NCI-H1436 (cell line): Measurements from ENCODE around the gene DNER.
"Not testable (repeated sequence)": the region's sequence is repeated elsewhere in the genome, so short reads cannot be mapped to it uniquely, and the experiment has no call there.

Experiments used
- DNase-seq: peaks from one replicate; lab custom pipeline; 2025; lab: John Stamatoyannopoulos, UW

DNER gene, protein sequence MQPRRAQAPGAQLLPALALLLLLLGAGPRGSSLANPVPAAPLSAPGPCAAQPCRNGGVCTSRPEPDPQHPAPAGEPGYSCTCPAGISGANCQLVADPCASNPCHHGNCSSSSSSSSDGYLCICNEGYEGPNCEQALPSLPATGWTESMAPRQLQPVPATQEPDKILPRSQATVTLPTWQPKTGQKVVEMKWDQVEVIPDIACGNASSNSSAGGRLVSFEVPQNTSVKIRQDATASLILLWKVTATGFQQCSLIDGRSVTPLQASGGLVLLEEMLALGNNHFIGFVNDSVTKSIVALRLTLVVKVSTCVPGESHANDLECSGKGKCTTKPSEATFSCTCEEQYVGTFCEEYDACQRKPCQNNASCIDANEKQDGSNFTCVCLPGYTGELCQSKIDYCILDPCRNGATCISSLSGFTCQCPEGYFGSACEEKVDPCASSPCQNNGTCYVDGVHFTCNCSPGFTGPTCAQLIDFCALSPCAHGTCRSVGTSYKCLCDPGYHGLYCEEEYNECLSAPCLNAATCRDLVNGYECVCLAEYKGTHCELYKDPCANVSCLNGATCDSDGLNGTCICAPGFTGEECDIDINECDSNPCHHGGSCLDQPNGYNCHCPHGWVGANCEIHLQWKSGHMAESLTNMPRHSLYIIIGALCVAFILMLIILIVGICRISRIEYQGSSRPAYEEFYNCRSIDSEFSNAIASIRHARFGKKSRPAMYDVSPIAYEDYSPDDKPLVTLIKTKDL

DNA sequence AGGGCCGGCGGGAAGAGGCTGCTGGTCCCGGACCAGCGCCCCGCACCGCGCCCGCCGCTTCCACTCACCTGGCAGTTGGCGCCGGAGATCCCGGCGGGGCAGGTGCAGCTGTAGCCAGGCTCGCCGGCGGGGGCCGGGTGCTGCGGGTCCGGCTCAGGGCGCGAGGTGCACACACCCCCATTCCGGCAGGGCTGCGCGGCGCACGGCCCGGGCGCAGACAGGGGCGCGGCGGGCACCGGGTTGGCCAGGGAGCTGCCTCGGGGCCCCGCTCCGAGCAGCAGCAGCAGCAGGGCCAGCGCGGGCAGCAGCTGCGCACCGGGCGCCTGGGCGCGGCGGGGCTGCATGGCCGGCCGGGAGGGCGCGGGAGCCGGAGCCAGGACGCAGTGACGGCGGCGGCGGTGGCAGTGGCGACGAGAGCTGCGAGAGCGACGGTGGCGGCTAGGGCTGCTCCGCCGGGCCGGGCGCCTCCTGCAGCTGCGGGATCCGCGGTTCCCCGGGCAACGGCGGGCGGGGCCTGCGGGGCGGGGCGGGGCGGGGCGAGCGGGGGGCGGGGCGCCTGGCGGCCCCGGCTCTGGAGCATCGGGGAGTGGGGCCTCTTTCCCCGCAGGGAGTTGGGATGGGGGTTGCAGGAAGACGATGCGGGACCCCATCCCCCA lies at the start of gene DNER:
DNER (minus strand) TSS at position 476 of the 656 bp plus-strand sequence; CDS start at position 344, 132 bp downstream.
- DNase-seq, result peak; percentile 60

DNA sequence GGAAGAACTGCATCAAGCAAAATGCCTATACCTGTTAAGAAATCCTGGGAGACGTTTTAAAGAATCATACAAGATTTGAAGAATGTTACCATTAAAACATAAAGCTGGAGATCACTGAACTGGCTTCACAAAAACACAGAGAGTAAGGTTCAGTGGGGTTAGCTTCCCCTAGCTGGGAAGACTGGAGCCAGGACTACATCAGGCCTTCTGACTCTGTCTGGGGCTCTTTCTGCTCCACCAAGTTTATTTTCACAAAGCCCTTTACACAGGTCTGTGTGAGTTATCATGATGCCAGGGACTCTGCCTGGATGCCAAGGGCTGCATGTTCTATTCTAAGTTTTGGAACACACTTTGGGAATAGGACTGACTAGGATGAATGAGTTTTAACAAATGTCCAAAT lies 47.3 kb upstream of the DNER start:
- no peak for DNase-seq

DNA sequence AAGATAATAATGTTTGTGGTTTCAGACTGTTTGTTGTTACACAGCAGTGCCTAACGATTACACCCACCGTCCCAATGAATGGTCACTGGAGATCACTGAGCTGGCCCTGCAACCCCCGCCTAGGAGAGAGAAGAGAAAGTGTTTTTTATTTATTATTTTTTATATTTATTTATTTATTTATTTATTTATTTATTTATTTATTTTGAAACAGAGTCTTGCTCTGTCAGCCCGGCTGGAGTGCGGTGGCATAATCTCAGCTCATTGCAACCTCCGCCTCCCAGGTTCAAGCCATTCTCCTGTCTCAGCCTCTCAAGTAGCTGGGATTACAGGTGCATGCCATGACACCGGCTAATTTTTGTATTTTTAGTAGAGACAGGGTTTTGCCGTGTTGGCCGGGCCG lies 43.1 kb upstream of the DNER start:
- DNase-seq, result not testable (repeated sequence)

DNA sequence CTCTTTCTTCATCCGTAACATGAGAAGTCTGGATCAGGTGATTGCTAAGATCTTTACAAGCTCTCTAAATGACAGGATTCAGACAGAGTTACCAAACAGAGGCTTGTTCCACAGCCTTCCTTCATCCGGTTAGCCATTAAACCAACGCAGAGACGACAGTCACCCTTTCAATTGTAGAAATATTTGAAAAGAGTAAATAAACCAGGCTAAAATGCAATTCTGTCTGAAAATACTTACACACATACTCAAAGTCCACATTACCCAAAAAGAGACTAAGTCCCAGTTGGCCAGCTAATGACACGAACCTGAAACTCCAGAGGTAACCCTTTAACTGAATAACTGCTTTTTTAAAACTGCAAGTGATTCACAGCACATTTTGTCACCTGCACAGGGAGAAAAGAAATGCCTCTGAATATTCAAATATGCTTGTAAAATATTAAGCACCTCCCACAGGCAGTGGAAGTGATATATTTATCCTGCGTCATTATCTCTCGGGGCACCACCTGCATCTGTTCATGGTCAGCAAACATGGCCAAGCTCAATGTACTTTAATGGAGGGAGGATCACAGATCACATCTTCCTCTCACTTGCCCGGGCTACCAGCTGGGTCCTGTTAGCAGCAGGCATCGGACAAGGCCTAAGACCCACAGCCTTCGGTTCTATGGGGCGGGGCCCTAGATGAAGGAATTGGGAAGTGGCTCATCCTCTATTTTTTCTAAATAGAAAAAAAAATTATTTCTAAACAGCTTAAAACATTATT lies 38.8 kb upstream of the DNER start:
- no peak for DNase-seq

DNA sequence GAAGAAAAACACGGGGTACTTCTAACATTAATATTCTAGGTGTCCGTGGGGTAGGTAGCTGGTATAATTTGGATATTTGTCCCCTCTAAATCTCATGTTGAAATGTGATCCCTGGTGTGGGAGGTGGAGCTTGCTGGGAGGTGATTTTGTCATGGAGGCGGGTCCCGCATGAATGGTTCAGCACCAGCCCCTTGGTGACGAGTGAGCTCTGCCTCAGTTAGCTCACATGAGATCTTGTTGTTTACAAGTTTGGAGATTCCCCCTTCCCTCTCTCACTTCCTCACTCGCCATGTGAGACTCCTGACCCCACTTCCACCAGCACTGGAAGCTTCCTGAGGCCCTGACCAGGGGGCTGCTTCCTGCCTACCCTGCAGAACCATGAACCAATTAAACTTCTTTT lies 35.4 kb upstream of the DNER start:
- no peak for DNase-seq

DNA sequence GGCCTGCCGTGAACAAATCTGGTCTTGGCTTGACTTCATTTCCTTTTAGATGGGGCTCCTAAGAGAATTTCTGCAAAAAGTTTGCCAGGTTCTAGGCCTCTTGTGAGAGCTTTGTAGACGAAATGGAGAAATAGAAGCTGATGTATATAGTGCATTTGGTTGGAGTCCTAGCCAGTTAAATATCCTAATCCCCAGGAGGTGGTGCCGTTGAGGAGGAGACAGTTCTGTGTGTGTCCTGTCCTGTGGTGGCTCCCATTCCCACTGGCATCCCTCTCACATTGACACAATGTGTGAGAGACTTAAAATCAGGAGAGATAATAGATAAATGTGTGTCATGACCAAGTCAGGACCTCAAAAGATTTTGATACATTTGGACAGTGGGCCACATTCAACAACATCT lies 34.6 kb upstream of the DNER start:
- DNase-seq, result no peak

DNA sequence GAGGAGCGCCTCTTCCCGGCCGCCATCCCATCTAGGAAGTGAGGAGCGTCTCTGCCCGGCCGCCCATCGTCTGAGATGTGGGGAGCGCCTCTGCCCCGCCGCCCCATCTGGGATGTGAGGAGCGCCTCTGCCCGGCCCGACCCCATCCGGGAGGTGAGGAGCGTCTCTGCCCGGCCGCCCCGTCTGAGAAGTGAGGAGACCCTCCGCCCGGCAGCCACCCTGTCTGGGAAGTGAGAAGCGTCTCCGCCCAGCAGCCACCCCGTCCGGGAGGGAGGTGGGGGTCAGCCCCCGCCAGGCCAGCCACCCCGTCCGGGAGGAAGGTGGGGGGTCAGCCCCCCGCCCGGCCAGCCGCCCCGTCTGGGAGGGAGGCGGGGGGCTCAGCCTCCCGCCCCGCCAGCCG lies 28.3 kb upstream of the DNER start:
- not testable (repeated sequence) for DNase-seq

DNA sequence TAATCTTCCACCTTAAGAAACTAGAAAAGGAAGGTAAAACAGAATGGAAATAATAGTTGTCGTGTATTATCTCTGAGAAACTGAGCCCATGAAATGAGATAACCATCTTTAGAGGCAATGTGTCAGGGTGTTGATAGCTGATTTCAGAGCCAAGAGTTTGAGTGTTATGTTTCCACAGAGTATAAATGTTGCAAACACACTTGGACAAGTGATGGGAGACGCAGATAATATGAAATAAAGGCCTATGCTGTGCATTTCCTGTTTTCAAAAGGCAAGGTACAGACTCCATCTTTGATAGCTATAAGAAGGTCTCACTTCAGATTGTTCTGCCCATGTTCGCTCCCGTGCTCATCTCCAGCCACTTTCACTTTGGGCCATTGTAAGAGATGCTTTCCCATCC lies 25.9 kb upstream of the DNER start:
- DNase-seq, result no peak

DNA sequence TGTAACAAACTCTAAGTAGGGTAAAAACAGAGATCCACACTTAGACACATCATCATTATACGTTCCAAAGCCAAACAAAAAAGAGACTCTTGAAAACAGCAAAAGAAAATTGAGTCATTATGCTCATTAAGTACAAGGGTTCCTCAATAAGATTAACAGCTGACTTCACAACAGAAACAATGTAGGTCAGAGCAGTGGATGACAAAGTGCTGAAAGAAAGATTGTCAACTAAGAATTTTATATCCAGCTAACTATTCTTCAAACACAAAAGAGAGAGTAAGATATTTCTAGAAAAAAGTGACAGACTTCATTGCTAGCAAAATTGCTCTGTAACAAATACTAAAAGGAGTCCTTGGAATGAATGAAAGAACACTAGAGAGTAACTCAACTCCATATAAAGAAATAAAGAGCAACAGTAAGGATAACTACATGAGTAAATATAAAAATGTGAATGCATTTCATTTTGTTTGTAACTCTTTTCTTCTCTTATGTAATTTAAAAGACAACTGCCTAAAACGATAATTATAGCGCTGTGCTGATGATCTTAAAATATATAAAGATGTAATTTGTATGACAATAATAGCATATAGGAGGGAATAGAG lies 23.8 kb upstream of the DNER start:
- no peak for DNase-seq

DNA sequence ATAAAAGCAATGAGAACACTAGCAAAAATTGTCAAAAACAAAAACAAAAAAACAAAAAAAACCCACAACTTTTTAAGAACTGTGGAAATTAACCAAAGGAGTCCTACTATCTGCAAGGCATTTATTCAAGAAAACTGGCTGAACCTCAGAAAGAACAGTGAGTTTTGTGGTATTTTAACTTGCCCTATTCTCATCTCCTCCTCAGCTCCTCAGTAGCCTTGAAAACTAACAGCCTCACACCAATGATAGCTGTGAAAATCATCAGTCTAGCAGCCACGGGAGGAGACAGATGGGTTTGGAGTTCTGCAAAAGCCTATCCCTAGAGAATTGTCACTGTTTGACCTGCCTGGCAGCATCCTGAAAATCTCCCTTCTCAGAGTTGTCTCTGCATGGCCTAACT lies 20.1 kb upstream of the DNER start:
- no peak for DNase-seq

DNA sequence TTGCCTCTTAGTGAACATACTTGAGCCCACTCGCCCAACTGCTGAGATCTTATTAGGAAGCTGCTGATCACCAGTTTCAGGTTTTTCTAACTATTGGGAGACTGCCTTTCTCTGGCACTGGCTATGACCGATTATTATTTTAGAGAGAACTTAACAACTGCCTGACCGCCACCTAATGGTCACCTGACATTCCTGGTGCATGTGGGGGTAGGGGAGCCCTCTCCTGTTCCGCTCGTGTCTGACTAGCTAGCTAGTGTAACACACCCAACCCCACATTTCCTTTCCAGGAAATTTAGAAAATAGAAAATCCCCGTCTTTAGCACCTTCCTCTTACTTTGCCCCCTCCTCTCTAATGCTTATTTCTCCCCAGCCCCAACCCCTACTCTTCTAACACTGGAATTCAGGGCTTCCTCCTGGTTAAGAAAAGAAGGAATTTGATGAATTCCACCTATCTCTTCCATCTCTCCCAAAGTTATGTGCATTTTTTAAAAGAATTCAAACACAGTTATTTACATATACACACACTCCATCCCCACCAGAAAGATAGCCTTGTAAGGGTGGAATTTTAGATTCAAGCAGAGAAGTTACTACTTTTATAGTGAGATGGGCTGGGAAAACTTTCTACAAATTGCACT lies 19.4 kb upstream of the DNER start:
- no peak for DNase-seq

DNA sequence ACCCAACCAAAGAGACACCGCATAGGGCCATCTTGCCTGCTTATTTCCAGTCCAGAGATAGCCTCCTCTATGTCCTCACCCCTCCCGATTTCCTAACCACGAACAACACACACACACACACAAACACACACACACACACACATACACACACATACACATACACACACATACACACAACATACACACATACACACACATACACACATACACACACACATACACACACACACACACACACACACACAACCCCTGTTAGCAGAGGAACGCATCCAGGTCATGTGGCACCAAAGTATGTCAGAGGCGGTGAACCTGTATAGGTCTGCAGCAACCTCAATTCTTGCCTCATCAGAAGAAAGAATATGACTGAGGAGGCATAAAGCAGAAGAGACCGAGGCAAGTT lies 18.5 kb upstream of the DNER start:
- DNase-seq, result no peak

DNA sequence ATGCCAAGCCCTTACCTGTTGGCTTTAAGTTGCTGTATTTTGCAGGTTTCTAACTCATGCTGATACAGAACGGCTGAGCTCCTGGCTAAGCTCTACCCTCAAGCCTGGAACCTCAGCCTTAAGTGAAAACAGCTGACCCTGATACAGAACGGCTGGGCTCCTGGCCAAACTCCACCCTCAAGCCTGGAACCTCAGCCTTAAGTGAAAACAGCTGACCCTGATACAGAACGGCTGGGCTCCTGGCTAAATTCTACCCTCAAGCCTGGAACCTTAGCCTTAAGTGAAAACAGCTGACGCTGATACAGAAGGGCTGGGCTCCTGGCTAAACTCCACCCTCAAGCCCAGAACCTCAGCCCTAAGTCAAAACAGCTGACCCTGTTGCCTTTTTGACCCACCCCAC lies 17.6 kb upstream of the DNER start:
- DNase-seq, result no peak

DNA sequence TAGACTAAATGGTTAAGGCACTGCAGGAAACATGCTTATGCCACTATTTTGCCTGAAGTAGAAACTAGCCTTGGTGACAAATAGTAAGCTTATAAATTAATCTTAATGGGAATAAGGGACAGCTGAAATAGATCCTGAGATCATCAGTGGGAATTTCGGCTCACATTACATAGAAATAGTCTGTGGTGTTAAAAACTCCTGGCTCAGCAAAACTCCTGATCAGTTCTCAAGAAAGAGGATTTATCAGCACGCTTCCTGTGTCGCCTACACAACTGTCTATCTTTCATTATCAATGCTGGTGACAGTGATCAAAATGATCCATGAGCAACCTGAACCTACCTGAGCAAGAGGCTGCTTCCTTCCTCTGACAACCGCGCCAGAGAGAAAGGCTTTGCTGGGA lies 17.0 kb upstream of the DNER start:
- no peak for DNase-seq

DNA sequence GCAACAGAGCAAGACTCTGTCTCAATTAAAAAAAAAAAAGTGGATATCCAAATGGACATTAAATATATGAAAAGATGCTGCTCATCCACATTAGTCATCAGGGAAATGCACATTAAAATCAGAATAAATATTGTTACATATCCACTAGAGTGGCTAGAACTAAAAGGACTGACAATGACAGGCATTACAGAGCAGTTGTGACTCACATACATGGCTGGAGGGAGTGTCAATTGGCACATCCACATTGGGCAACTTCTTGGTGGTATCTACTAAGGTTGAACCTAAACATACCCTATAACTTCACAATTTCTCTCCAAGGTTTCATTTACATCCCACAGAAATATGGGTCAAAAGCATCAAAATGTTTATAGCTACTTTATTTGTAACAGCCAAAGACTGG lies 14.0 kb upstream of the DNER start:
- no peak for DNase-seq

DNA sequence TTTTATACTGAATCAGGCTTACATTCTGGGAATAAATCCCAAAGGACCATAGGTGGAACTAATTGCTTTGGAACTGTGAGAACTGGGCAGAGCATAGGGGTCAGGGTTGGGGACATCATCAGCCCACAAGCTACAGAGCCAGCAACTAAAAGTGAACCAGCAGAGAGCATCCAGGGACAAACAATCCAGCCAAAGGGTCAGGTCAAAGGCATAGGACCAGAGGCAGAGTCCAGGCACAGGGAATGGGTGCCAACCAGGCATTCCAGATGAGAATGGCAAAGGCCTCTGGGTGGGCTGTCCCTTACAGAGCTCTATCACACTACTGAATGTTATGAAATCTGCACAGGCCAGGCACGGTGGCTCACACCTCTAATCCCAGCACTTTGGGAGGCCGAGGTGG lies 12.3 kb upstream of the DNER start:
- DNase-seq, result no peak

DNA sequence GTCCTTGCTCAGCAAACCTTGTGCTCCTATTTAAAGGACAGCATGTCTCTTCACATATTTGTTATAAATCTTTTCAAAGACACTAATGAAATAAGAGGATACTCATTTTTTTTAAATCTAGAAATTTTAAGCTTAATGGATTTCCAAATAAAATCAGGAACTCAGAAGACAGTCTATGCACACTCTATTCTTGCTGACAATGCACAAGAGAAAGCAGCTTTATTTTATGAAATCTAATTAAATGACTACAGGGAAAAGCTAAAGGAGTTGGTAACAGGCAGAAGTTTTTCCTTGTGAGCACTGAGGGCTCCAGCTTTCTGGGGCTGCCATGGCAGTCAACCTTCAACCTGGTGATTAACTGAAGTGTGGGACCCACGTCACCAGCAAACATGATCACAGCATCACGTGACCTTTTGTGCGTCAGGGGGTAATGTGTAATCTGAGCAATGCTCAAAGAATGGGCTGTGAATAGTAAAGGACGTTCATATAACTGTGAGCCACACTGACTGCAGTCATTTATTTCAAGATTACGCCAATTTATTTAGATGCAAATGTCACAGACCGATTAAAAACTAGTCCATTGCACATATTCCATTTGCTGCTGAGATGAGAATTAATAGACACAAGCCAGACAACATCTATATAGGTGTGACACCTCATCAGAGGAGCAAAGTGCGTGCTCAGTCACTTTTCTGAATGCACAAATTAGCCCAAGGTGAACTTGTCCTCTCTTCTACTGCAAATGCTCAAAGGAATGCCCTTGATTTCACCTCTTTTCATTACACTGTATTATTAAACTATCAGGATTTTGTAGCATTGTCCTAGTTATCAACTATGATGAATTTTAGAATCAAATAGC lies 11.6 kb upstream of the DNER start:
- peak; percentile 88 for DNase-seq

DNA sequence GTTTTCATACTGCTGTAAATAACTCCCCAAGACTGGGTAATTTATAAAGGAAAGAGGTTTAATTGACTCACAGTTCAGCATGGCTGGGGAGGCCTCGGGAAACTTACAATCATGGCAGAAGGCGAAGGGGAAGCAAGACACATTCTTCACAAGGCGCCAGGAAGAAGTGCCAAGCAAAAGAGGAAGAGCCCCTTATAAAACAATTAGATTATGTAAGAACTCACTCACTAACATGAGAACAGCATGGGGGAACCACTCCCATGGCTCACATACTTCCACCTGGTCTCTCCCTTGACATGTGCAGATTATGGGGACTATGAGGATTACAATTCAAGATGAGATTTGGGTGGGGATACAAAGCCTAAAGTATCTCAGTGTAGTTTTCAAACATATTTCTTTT lies 8.8 kb upstream of the DNER start:
- not testable (repeated sequence) for DNase-seq

DNA sequence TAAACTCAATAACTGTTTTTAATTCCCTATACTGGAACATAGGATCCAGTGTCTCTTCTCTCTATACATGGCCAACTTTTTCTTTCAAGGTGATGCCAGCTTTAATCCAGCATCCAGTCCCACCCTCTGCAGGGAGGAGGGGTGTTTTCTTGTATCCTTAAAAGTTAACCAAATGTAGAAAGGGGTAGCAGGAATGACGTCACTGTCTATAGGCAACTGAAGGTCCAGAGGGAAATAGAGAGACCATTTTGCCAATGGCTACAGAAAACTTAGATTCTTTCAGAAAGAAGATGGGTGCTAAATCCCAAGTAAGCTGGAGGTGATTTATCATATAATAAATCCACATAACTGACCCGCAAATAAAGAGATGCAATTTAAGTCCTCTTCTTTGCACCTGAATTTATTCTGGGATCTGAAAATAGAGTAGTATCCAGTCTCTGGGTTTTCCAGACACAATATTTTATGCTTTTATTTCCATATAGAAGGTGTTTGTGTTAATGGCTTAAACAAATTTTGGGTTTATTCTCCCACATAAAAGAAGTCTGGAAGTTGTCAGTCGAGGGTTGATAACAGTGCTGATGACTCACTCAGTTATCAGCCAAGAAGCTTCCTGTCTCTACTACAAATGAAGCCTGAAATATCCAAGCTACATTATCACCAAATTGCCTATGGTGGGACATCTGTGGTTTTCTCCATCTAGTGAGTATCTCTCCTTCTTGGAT lies 5.7 kb upstream of the DNER start:
- DNase-seq, result no peak

DNA sequence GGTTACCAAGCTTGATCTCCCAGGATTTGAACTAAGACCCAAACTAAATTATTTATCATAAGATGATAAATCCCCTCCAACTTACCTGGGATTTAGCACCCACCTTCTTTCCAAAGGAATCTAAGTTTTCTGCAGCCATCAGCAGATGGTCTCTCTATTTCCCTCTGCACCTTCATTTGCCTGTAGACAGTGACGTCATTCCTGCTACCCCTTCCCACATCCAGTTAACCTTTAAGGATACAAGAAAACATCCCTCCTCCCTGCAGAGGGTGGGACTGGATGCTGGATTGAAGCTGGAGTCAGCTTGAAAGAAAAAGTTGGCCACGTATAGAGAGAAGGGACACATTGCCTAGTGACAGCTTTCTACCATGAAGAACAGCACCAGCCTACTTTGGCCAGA lies 3.7 kb upstream of the DNER start:
- DNase-seq, result no peak
